OCI-LY3 (cell line): Measurements from ENCODE around the gene HBG1.

ENCODE experiments used
- EZH2phosphoT487 ChIP-seq: fragments of 200-600 bp; shearing (Covaris generic); IDR thresholded peaks from 2 replicates; pipeline ENCODE4 v1.6.1; 2018; ENCODE audit warnings: antibody characterized with exemption, mixed run types, low read depth
- TF ChIP-seq, protein P1 (sequence below): fragments of 200-600, 300-600 bp; sonication (generic); IDR thresholded peaks from 2 replicates; pipeline ENCODE4 v1.5.1; 2014; ENCODE audit warnings: antibody characterized with exemption, low read length, low read depth

DNA sequence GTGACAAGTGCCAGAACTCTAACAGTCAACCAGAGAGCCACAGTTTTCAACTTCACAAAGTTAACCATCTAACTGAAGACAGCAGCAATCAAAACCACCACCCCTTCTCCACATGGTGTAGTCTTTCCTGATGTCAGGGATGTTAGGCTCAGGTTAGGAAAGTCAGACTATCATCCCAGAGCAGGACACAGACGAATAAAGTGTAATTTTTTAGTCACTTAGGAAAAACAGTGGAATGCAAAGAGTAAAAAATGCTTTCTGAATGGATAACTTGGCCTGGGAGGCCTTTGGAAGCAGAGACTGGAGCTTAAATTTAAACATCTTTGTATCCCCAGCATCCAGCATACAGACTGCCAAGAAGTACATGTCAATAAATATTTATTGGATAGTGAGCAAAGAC, 36.7 kb upstream of the HBG1 start:
- TF ChIP-seq, protein P1, sequence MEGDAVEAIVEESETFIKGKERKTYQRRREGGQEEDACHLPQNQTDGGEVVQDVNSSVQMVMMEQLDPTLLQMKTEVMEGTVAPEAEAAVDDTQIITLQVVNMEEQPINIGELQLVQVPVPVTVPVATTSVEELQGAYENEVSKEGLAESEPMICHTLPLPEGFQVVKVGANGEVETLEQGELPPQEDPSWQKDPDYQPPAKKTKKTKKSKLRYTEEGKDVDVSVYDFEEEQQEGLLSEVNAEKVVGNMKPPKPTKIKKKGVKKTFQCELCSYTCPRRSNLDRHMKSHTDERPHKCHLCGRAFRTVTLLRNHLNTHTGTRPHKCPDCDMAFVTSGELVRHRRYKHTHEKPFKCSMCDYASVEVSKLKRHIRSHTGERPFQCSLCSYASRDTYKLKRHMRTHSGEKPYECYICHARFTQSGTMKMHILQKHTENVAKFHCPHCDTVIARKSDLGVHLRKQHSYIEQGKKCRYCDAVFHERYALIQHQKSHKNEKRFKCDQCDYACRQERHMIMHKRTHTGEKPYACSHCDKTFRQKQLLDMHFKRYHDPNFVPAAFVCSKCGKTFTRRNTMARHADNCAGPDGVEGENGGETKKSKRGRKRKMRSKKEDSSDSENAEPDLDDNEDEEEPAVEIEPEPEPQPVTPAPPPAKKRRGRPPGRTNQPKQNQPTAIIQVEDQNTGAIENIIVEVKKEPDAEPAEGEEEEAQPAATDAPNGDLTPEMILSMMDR = no peak
- TF ChIP-seq EZH2phosphoT487 = no peak
